GM18867 (cell line): ENCODE measurements around the gene PITPNC1.
"Not testable (repeated sequence)": the region's sequence is repeated elsewhere in the genome, so short reads cannot be mapped to it uniquely, and the experiment has no call there.

Source experiments
- ATAC-seq: cut with Tn5 transposase; IDR thresholded peaks from one replicate; pipeline ENCODE4 v1.9.1; 2021; ENCODE audit warnings: mild to moderate bottlenecking, moderate library complexity; ENCODE audit not compliant: unreplicated experiment

PITPNC1 gene

DNA sequence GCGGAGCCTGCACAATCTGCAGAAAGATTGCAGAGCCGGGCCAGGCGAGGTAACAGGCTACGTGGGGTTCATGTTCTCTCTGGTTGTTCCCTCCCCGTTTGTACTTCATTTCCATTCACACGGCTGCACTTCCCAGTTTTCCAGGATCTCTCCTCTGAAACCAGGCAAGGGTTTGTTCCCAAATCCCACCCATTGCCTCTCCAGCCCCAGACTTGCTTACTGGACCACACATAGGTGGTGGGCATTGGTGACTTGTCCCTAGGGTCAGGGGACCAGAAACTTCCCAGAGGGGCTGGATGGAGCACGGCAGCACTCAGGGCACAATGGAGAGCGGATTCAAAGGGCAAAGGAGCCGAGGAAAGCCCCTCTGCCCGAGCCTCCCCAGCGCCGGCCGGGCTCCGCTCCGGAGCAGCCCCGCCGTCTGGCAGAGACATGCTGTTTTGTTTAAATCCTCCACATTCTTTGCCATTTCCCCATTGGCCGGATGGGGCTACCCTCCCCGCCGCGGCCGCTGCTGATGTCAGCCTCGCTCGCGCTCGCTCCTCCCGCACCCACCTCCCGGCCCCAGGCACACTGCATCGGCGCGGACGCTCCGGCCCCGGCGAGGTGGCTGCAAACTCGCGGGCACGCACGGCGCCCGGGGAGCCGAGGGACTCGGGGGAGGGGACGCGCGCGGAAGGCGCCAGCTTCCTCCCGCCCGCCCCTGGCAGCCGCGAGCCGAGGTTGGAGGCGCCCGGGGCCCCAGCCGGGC is at the start of gene PITPNC1:
PITPNC1 (plus strand) TSS at position 545 of the 751 bp plus-strand sequence.
- peak; percentile 80 for ATAC-seq

GRCh38 chr17:67328026-67328425 is 49.1 kb upstream of the PITPNC1 start:
- no peak for ATAC-seq

DNA sequence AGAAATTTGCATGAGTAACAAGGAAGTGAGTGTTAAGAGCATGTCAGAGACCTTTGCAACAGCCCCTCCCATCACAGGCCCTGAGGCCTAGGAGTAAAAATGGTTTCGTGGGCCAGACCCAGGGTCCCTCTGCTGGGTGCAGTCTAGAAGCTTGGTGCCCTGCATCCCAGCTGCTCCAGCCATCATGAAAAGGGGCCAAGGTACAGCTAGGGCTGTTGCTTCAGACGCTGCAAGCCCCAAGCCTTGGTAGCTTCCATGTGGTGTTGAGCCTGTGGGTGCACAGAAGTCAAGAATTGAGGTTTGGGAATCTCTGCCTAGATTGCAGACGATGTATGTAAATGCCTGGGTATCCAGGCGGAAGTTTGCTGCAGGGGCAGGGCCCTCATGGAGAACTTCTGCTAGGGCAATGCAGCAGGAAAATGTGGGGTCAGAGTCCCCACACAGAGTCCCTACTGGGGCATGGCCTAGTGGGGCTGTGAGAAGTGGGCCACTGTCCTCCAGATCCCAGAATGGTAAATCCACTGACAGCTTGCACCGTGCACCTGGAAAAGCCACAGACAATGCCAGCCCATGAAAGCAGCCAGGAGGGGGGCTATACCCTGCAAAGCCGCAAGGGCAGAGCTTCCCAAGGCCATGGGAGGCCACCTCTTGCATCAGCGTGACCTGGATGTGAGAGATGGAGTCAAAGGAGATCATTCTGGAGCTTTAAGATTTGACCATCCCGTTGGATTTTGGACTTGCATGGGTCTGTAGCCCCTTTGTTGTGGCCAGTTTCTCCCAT is 45.5 kb upstream of the PITPNC1 start:
- ATAC-seq, result not testable (repeated sequence)

DNA sequence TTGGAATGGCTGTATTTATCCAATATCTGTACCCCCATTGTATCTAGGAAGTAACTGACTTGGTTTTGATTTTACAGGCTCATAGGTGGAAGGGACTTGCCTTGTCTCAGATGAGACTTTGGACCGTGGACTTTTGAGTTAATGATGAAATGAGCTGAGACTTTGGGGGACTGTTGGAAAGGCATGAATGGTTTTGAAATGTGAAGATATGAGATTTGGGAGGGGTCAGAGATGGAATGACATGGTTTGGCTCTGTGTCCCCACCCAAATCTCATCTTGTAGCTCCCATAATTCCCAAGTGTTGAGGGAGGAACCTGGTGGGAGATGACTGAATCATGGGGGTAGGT is 44.9 kb upstream of the PITPNC1 start:
- ATAC-seq, result not testable (repeated sequence)

DNA sequence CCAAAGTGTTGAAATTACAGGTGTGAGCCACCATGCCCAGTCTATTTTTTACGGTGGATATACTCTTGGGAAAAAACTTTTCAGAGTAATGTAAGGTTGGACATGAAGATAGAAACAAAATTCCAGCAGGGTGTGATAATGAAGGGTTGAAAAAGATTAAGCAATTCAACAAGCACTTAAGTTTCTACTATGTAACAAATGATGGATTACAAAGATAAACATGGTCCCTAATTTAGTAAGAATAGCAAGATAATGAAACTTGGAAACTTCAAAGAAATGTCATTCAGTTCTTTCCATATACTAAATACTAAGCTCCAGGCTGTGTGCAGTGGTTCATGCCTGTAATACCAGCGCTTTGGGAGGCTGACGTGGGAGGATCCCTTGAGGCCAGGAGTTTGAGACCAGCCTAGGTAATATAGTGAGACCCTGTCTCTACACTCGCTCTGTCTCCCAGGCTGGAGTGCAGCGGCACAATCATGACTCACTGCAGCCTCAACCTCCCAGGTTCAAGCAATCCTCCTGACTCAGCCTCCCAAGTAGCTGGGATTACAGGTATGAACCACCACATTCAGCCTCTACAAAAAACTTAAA is 41.7 kb upstream of the PITPNC1 start:
- no peak for ATAC-seq

DNA sequence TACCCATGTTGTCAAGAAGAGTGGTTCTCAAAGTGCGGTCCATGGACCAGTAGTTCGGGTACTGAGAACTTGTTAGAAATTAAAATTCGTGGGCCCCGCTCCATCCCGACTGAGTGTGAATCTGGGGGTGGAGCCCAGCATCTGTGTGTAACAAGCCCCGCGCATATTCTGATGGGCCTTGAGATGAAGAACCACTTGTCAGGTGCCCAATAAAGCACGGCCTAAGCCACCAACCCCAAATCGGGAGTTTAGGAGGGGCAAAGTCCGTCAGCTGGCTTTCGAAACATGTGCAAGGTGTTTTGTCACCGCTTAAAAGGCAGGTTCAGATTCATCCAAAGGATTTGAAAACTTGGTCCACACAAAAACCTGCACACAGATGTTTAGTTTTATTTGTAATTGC is 40.2 kb upstream of the PITPNC1 start:
- ATAC-seq, result no peak

- not testable (repeated sequence) for ATAC-seq
Observed at GRCh38 chr17:67338353-67338752, 38.7 kb upstream of the PITPNC1 start.

DNA sequence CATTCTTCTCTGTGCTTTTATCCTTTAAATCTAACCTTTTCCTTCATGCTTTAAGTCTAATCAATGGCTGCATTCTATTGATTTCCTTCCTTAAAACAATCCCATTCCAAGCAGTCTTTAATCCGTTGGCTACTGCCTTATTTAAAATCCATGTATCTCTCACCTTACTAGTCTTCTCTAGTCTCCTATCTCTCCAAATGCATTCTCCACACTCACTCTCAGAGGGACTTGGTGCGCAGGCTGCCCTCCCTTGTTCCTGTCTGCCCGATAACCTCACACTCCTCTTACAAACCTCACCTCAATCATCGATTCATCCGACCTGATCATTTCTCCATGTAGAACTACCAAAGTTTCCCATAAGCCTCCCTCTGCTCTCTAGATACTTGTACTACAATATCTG is 33.8 kb upstream of the PITPNC1 start:
- ATAC-seq, result no peak

- ATAC-seq, result no peak
Observed at GRCh38 chr17:67347826-67348225, 29.3 kb upstream of the PITPNC1 start.

GRCh38 chr17:67349420-67349819 is 27.7 kb upstream of the PITPNC1 start:
- no peak for ATAC-seq

DNA sequence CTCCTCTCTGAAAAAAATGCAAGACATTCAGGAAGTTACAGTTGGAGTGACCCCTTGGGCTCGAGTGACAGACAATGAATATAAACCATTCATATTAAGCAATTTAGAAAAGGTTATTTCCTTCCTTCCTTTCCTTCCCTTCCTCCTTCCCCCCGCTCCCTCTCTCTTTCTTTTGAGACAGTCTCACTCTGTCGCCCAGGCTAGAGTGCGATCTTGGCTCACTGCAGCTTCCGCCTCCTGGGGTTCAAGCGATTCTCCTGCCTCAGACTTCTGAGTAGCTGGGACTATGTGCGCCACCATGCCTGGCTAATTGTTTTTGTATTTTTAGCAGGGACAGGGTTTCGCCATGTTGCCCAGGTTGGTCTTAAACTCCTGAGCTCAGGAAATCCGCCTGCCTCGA is 23.9 kb upstream of the PITPNC1 start:
- ATAC-seq, result no peak

- ATAC-seq, result no peak
Observed at GRCh38 chr17:67353929-67354574, 23.0 kb upstream of the PITPNC1 start.

DNA sequence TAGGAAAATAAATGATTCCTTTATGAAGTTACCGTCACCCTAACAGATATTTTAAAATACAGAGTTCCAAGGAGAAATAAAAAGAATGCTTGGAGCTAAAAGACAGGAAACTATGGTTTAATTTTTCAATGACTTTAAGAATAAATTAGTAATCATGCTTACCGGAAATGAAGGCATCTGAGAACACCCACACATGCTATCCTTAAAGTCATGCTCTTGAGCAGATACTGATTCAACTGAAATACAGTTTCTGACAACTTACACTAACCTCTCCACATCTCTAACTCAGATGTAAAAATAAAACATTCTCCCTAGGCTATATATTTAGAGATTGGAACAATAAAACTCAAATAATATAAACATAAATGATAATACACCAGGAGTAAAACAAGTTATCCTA is 18.5 kb upstream of the PITPNC1 start:
- ATAC-seq, result no peak

- no peak for ATAC-seq
Observed at GRCh38 chr17:67359960-67360791, 16.9 kb upstream of the PITPNC1 start.

- no peak for ATAC-seq
Observed at GRCh38 chr17:67360880-67361279, 16.2 kb upstream of the PITPNC1 start.

- ATAC-seq, result no peak
Observed at GRCh38 chr17:67362173-67362572, 14.9 kb upstream of the PITPNC1 start.

- no peak for ATAC-seq
Observed at GRCh38 chr17:67364847-67365737, 12.0 kb upstream of the PITPNC1 start.

GRCh38 chr17:67365738-67366192 is 11.3 kb upstream of the PITPNC1 start:
- no peak for ATAC-seq
